ENCODE results near the gene SRC.

DNA sequence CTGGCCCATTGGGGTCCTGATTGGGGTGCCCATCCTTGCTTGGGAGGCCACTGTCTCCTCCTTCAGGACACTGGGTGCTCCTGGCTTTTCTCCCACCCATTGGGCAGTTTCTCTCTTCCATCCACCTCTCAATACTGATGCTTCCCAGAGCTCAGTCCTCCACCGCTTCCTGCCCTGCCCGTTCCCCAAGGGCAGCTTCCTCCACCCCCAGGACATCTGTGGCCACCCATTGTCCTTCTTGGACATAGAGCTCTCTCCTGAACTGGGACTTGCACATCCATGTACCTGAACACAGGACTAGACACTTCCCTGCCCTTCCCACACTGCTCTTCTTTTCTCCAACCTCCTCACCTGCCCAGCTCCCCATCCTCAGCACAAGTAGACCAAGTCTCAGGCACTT lies 105.7 kb downstream of the SRC start:
- TF ChIP-seq, protein P1, sequence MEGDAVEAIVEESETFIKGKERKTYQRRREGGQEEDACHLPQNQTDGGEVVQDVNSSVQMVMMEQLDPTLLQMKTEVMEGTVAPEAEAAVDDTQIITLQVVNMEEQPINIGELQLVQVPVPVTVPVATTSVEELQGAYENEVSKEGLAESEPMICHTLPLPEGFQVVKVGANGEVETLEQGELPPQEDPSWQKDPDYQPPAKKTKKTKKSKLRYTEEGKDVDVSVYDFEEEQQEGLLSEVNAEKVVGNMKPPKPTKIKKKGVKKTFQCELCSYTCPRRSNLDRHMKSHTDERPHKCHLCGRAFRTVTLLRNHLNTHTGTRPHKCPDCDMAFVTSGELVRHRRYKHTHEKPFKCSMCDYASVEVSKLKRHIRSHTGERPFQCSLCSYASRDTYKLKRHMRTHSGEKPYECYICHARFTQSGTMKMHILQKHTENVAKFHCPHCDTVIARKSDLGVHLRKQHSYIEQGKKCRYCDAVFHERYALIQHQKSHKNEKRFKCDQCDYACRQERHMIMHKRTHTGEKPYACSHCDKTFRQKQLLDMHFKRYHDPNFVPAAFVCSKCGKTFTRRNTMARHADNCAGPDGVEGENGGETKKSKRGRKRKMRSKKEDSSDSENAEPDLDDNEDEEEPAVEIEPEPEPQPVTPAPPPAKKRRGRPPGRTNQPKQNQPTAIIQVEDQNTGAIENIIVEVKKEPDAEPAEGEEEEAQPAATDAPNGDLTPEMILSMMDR (IDR thresholded peaks at IDR 0.05; ENCODE audit: insufficient read depth, low read length, poor library complexity, severe bottlenecking), result no peak
- no peak for TF ChIP-seq EZH2phosphoT487 (conservative IDR thresholded peaks at IDR 0.05; ENCODE audit: low read length)

Measured in SU-DHL-6 (cell line).